H1 (cell line): ENCODE measurements around the gene YIPF3. TPM values are rescaled to one million over a fixed set of nuclear protein-coding genes. Genes with fewer than 3 reads are reported as not detected.

ENCODE experiments used
- CTCF ChIA-PET: fragments of 300-600 bp; sonication (Branson Sonifier 250); formaldehyde crosslinking; loops from one replicate; lab custom pipeline; 2021; ENCODE audit not compliant: partially characterized antibody; lab: Charles Lee
- POLR2A ChIA-PET: fragments of 300-600 bp; sonication (Branson Sonifier 250); formaldehyde crosslinking; loops from one replicate; lab custom pipeline; 2021; ENCODE audit warnings: inconsistent platforms; ENCODE audit not compliant: partially characterized antibody; lab: Charles Lee
- DNase-seq, 2 experiments: peaks; one replicate each; pipeline versions ENCODE4 v3.0.0 to v3.0.0-alpha.2; 2010 to 2022; ENCODE audit warnings: low spot score in 2 of 2, low read depth in 1 of 2, mixed read lengths in 1 of 2
- FAIRE-seq: peaks from 2 replicates; lab custom pipeline; 2011; peaks lifted over from hg19 to GRCh38; lab: Jason Lieb, UNC
- H2AFZ ChIP-seq: 2 replicates; pipeline ENCODE4 v1.8.1; 2012; ENCODE audit warnings: low read length, inconsistent platforms
- H2AK5ac ChIP-seq: 2 replicates; pipeline ENCODE4 v1.6.1; 2013; ENCODE audit warnings: low read depth, low read length
- H2BK120ac ChIP-seq: replicated peaks from 2 replicates; pipeline ENCODE3; 2013; ENCODE audit warnings: low read depth, low read length, inconsistent platforms
- H2BK12ac ChIP-seq: 2 replicates; pipeline ENCODE4 v1.6.1; 2013; ENCODE audit warnings: low read depth, low read length
- H2BK15ac ChIP-seq: 2 replicates; pipeline ENCODE4 v1.6.1; 2013; ENCODE audit warnings: low read length
- H2BK20ac ChIP-seq: 2 replicates; pipeline ENCODE4 v1.6.1; 2013; ENCODE audit warnings: low read length
- H2BK5ac ChIP-seq: 2 replicates; pipeline ENCODE4 v1.6.1; 2013; ENCODE audit warnings: low read depth, low read length
- H3K14ac ChIP-seq: 2 replicates; pipeline ENCODE4 v1.6.1; 2013; ENCODE audit warnings: inconsistent platforms; ENCODE audit not compliant: insufficient read length
- H3K18ac ChIP-seq: 2 replicates; pipeline ENCODE4 v1.6.1; 2013; ENCODE audit warnings: low read length; ENCODE audit errors: extremely low read depth
- H3K23ac ChIP-seq: 2 replicates; pipeline ENCODE4 v1.6.1; 2013; ENCODE audit warnings: inconsistent platforms; ENCODE audit not compliant: insufficient read length
- H3K23me2 ChIP-seq: 2 replicates; pipeline ENCODE4 v1.6.1; 2013; ENCODE audit warnings: low read depth, low read length
- H3K27ac ChIP-seq: 2 replicates; pipeline ENCODE4 v1.6.1; 2011; ENCODE audit warnings: low read depth, low read length, inconsistent platforms
- H3K27me3 ChIP-seq, 4 experiments: replicated peaks in 1 of 4; 1 replicate in 1 of 4; 2 replicates in 3 of 4; pipeline versions ENCODE4 v1.6.1 to v1.8.1; 2011 to 2013; ENCODE audit warnings: low read length in 3 of 4, mild to moderate bottlenecking in 3 of 4, inconsistent platforms in 2 of 4, mixed read lengths in 2 of 4, moderate library complexity in 1 of 4; ENCODE audit not compliant: control insufficient read depth in 3 of 4, insufficient read depth in 3 of 4; ENCODE audit errors: extremely low read depth in 1 of 4
- H3K36me3 ChIP-seq, 4 experiments: 2 replicates each; pipeline versions ENCODE4 v1.6.1 to v1.8.1; 2011 to 2013; ENCODE audit warnings: mild to moderate bottlenecking in 4 of 4, low read length in 3 of 4, moderate library complexity in 2 of 4, control low read depth in 1 of 4, inconsistent platforms in 1 of 4; ENCODE audit not compliant: insufficient read depth in 4 of 4, control insufficient read depth in 2 of 4
- H3K4ac ChIP-seq: replicated peaks from 2 replicates; pipeline ENCODE3; 2013; ENCODE audit warnings: low read length, low read depth, mixed read lengths, inconsistent platforms; ENCODE audit not compliant: insufficient read length
- H3K4me1 ChIP-seq, 4 experiments: replicated peaks in 1 of 4; 1 replicate in 1 of 4; 2 replicates in 3 of 4; pipeline versions ENCODE4 v1.6.1 to v1.8.1; 2011 to 2013; ENCODE audit warnings: low read length in 3 of 4, inconsistent platforms in 2 of 4, mixed read lengths in 1 of 4; ENCODE audit not compliant: insufficient read depth in 4 of 4, control insufficient read depth in 3 of 4
- H3K4me2 ChIP-seq, 2 experiments: 2 replicates each; pipeline versions ENCODE4 v1.6.1 to v1.8.1; 2011 to 2013; ENCODE audit warnings: low read depth in 2 of 2, low read length in 2 of 2, control low read depth in 1 of 2, inconsistent platforms in 1 of 2, mild to moderate bottlenecking in 1 of 2; ENCODE audit not compliant: insufficient read depth in 1 of 2
- H3K4me3 ChIP-seq, 4 experiments: fragments of 200-600, 300-600 bp in 1 of 4; sonication (generic), shearing (Covaris generic), sonication (Bioruptor Twin) in 1 of 4; 2 replicates each; pipeline versions ENCODE4 v1.5.1 to v1.8.1; 2011 to 2016; ENCODE audit warnings: low read length in 4 of 4, low read depth in 3 of 4, control low read depth in 2 of 4, inconsistent platforms in 2 of 4, mild to moderate bottlenecking in 2 of 4, mixed read lengths in 1 of 4, moderate library complexity in 1 of 4; ENCODE audit not compliant: insufficient read depth in 2 of 4; ENCODE audit errors: extremely low read depth in 1 of 4
- H3K56ac ChIP-seq: replicated peaks from 2 replicates; pipeline ENCODE3; 2013; ENCODE audit warnings: low read depth, mild to moderate bottlenecking, mixed read lengths, low read length, inconsistent platforms; ENCODE audit not compliant: insufficient read length
- H3K79me1 ChIP-seq: 2 replicates; pipeline ENCODE4 v1.6.1; 2013; ENCODE audit warnings: low read depth, low read length, control low read depth
- H3K79me2 ChIP-seq, 2 experiments: 2 replicates each; pipeline versions ENCODE4 v1.6.1 to v1.8.1; 2012 to 2013; ENCODE audit warnings: low read length in 2 of 2, mild to moderate bottlenecking in 2 of 2, inconsistent platforms in 1 of 2; ENCODE audit not compliant: insufficient read depth in 2 of 2, control insufficient read depth in 1 of 2
- H3K9ac ChIP-seq, 4 experiments: replicated peaks in 1 of 4; 1 replicate in 1 of 4; 2 replicates in 3 of 4; pipeline versions ENCODE4 v1.6.1 to v1.8.1; 2011 to 2013; ENCODE audit warnings: low read depth in 3 of 4, low read length in 3 of 4, control low read depth in 2 of 4, mild to moderate bottlenecking in 2 of 4, moderate library complexity in 2 of 4, inconsistent platforms in 1 of 4; ENCODE audit errors: extremely low read depth in 1 of 4
- H3K9me3 ChIP-seq, 2 experiments: 2 replicates each; pipeline versions ENCODE4 v1.6.1 to v1.8.1; 2012 to 2013; ENCODE audit warnings: mild to moderate bottlenecking in 2 of 2, moderate library complexity in 2 of 2, control low read depth in 1 of 2, inconsistent platforms in 1 of 2, low read depth in 1 of 2, low read length in 1 of 2, mixed read lengths in 1 of 2; ENCODE audit not compliant: insufficient read depth in 2 of 2
- H4K20me1 ChIP-seq, 2 experiments: replicated peaks in 1 of 2; 2 replicates each; pipeline versions ENCODE3 to v1.8.1; 2011 to 2013; ENCODE audit warnings: inconsistent platforms in 2 of 2, low read length in 2 of 2, mild to moderate bottlenecking in 1 of 2; ENCODE audit not compliant: insufficient read depth in 2 of 2, control insufficient read depth in 1 of 2
- H4K5ac ChIP-seq: 2 replicates; pipeline ENCODE4 v1.6.1; 2013; ENCODE audit warnings: low read length, low read depth, mixed read lengths, inconsistent platforms; ENCODE audit not compliant: insufficient read length
- H4K8ac ChIP-seq: 2 replicates; pipeline ENCODE4 v1.8.0; 2013; ENCODE audit warnings: mild to moderate bottlenecking, moderate library complexity, low read length, inconsistent platforms; ENCODE audit not compliant: insufficient read depth; ENCODE audit errors: extremely low read depth
- H4K91ac ChIP-seq: replicated peaks from 2 replicates; pipeline ENCODE3; 2013; ENCODE audit warnings: low read length, mixed read lengths, inconsistent platforms; ENCODE audit not compliant: insufficient read length
- SIRT6 ChIP-seq: IDR thresholded peaks from one replicate; pipeline ENCODE4 v1.7.1; 2012; ENCODE audit warnings: low read length, inconsistent platforms
- TAF1 ChIP-seq: IDR thresholded peaks from 2 replicates; pipeline ENCODE4 v1.6.1; 2011; ENCODE audit warnings: mild to moderate bottlenecking, low read depth, low read length
- WGBS, 2 experiments: shearing (Covaris generic) in 1 of 2; methylation state at CpG; one replicate each; pipeline versions ENCODE4 v1.1.6 to v1.1.7; 2013 to 2015; ENCODE audit warnings: low lambda C conversion rate in 2 of 2, mixed read lengths in 2 of 2, inconsistent platforms in 1 of 2, low coverage in 1 of 2, missing lambda C conversion rate in 1 of 2; ENCODE audit not compliant: insufficient replicate concordance in 2 of 2, insufficient coverage in 1 of 2, insufficient read length in 1 of 2; ENCODE audit errors: extremely low coverage in 1 of 2, missing lambda C conversion rate in 1 of 2; 5-methylcytosine and 5-hydroxymethylcytosine counted together
- polyA plus RNA-seq, 7 experiments: library from polyadenylated mRNA; depleted of rRNA in 3 of 7; stranded (reverse) in 5 of 7; unstranded in 2 of 7; fragments of >200 nt in 5 of 7; fragments of 200-250 nt in 2 of 7; gene quantifications; 1 replicate in 5 of 7; 2 replicates in 1 of 7; 4 replicates in 1 of 7; pipeline versions ENCODE4 v1.2.1 to v1.2.3, GENCODE V29; 2011 to 2013; ENCODE audit warnings: missing spikeins in 2 of 7, mixed read lengths in 2 of 7
- total RNA-seq: library from RNA; stranded (reverse); fragmentation: NEBNext Ultra II Directional; extraction: Animal tissue kit (Norgen Biotek cat#: 25700); gene quantifications from 2 replicates; pipeline ENCODE4 v1.2.1, GENCODE V29; 2021

YIPF3 gene
- total and polyA plus RNA-seq, 2 of the 8 experiments (the other 6 are each of a cell fraction or from before 2014, with no cell fraction given), result 77.2 to 225 TPM

DNA sequence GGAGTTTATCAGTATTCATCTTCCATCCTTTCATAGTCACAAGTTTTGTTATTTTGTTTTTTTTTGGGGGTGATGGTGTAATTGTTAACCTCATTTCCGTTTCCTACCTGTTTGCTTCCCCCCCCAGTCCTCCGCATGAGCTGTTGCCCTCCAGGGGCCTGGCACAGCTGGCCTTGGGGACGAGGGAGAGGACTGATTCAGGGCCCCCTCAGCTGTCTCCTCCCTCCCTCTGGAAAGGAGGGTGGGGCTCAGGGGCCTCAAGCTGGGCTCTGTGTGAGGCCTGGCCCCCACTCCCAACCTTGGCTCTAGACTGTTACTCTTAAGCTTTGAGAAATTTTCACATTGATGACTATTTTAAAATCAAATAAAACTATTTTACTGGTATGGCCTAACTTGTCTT, 10.6 kb downstream of the YIPF3 start:
- POLR2A ChIA-PET, result interaction anchor here (1.1 to 12.6 kb wide), 9 partner anchors 11 to 92 kb away, joined by 3 to 147 read pairs (median 7); partner anchors contain the start of genes ABCC10, DLK2, POLR1C and TJAP1
- no peak overlapping the region for H2BK20ac ChIP-seq
- no peak overlapping the region for H3K27ac ChIP-seq
- no peak overlapping the region for H3K18ac ChIP-seq
- CTCF ChIA-PET, result interaction anchor here (0.7 to 31.7 kb wide), 24 partner anchors 8 to 289 kb away, joined by 3 to 536 read pairs (median 6); partner anchors contain the start of genes ABCC10, DLK2, DNPH1 and POLR1C
- FAIRE-seq (no peak), DNase-seq (no peak)
- H3K79me1 ChIP-seq, result no peaks in the 10 kb centered on the region
- H2AFZ ChIP-seq, result no peak overlapping the region
- H2AK5ac ChIP-seq, result no peak overlapping the region
- no peak overlapping the region for H2BK5ac ChIP-seq
- no peak overlapping the region for H2BK120ac ChIP-seq
- no peak overlapping the region for H2BK12ac ChIP-seq
- no peak overlapping the region for H3K4ac ChIP-seq
- H4K91ac ChIP-seq, result no peak overlapping the region
- H2BK15ac ChIP-seq, result no peak overlapping the region
- no peak overlapping the region for H3K56ac ChIP-seq
- peaks cover 8 to 22% (median 18%) of the 10 kb centered on the region in 4 experiments; a peak in 7 of 8 replicates for H3K36me3 ChIP-seq
- no peaks in the 10 kb centered on the region for H3K79me2 ChIP-seq
- TF ChIP-seq SIRT6 (no peak), TAF1 (no peak)
- no peak overlapping the region for H4K8ac ChIP-seq
- no peak overlapping the region for H3K23ac ChIP-seq
- H3K14ac ChIP-seq, result no peak overlapping the region
- peaks cover 2 to 16% of the 10 kb centered on the region in 2 experiments for H4K20me1 ChIP-seq
- no peak overlapping the region for H4K5ac ChIP-seq
- H3K27me3 ChIP-seq, result peaks cover 0 to 19% (median 15%) of the 10 kb centered on the region in 4 experiments; a peak in 5 of 7 replicates
- H3K9ac ChIP-seq, result no peak overlapping the region
- no peak overlapping the region for H3K4me3 ChIP-seq
- H3K23me2 ChIP-seq, result peaks cover 12% of the 10 kb centered on the region
- WGBS, 2 experiments, result 74% methylated on average over 3 of the region's 3 CpGs; no CpG with 5 or more reads in 1 of the 2 experiments
- no peaks in the 10 kb centered on the region for H3K9me3 ChIP-seq
- H3K4me2 ChIP-seq, result no peak overlapping the region
- peaks cover 0 to 12% (median 8%) of the 10 kb centered on the region in 4 experiments; a peak in 5 of 7 replicates for H3K4me1 ChIP-seq
